HK-2 (cell line): ENCODE measurements around the gene DHRSX.
"Not testable (repeated sequence)": the region's sequence is repeated elsewhere in the genome, so short reads cannot be mapped to it uniquely, and the experiment has no call there.

ENCODE experiments used
- DNase-seq: peaks from one replicate; pipeline ENCODE4 v3.0.0-alpha.2; 2018; ENCODE audit not compliant: unreplicated experiment

Gene DHRSX

GRCh38 chrX:2497961-2498780 is 2.6 kb downstream of the DHRSX start:
- DNase-seq = peak; percentile 11

GRCh38 chrX:2495595-2495994 is 5.2 kb downstream of the DHRSX start:
- no peak for DNase-seq

- DNase-seq = no peak
Measured at GRCh38 chrX:2492531-2493218, 8.1 kb downstream of the DHRSX start.

- DNase-seq = no peak
Measured at GRCh38 chrX:2490634-2491033, 10.1 kb downstream of the DHRSX start.

- no peak for DNase-seq
Measured at GRCh38 chrX:2489446-2490445, 11.0 kb downstream of the DHRSX start.

GRCh38 chrX:2488621-2489285 is 12.0 kb downstream of the DHRSX start:
- DNase-seq = no peak

GRCh38 chrX:2487366-2487765 is 13.4 kb downstream of the DHRSX start:
- no peak for DNase-seq

GRCh38 chrX:2486476-2487133 is 14.2 kb downstream of the DHRSX start:
- no peak for DNase-seq

GRCh38 chrX:2485789-2486345 is 14.9 kb downstream of the DHRSX start:
- DNase-seq = no peak

GRCh38 chrX:2484721-2485648 is 15.8 kb downstream of the DHRSX start:
- no peak for DNase-seq

GRCh38 chrX:2484256-2484655 is 16.5 kb downstream of the DHRSX start:
- DNase-seq = no peak

GRCh38 chrX:2483398-2484060 is 17.2 kb downstream of the DHRSX start:
- no peak for DNase-seq

GRCh38 chrX:2481597-2481996 is 19.2 kb downstream of the DHRSX start:
- not testable (repeated sequence) for DNase-seq

- DNase-seq = not testable (repeated sequence)
Measured at GRCh38 chrX:2479982-2480381, 20.8 kb downstream of the DHRSX start.

GRCh38 chrX:2479420-2479780 is 21.4 kb downstream of the DHRSX start:
- no peak for DNase-seq

GRCh38 chrX:2478546-2479419 is 22.0 kb downstream of the DHRSX start:
- DNase-seq = no peak

GRCh38 chrX:2477313-2477712 is 23.5 kb downstream of the DHRSX start:
- DNase-seq = not testable (repeated sequence)
